ENCODE data around the gene KIZ.

The KIZ gene

DNA sequence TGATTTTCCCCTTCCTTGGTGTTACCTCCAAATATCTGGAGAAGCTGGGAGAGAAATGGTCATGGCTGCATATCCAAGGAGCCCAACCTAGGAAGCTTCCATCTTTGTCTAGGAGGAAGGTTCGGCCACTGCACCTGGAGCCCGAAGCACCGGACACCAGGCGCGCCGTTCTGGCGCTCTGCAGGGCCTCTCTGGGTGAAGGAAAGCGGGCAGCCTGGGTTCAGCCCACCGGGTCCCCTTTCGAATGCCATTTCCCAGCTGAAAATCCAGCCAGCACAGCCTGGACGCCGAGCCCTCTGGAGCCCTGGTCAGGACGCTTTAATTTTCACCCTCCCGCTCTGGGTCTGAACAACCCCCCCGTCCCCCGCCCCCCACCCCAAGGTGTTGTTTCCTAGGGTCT, 21.0 kb upstream of the KIZ start:
- no peak for DNase-seq (ENCODE audit: low read depth in 3 of 3)

DNA sequence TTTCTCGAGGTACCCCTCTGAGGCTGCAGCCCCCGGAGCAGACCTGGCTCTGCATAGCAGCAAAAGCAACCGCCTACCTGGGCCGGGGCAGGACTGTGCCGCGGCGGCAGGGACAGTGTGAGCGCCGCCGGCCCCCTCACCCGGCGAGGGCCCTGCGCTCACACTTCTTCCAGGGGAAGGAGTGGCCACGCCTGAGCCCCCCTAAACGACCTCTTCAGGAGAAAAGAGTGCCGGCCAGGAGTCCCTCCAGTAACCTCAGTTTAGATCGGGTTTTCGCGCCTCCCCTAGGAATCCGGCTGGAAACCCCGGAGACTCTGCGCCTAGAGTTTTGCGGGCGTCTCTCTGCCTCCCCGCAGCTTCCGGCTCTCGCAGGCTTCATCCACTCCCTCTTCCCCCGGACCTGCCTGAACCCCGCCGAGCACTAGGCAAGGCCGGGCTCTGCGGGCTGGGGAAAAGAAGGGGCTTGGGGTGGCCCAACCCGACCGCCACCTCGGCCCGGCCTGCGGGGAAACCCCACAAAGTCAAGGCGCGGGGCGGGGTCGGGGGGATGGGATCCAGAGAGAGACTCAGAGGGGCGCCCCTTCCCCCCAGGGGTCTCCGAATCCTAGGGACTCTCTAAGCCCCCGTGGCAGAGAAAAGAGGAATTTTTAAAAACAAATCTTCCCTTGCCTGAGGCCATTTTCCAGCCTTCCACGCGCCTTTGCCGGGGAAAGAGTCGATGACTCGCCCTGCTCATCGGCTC, 20.3 kb upstream of the KIZ start:
- no peak for DNase-seq (ENCODE audit: low read depth in 3 of 3)

GRCh38 chr20:21106171-21107017, 19.5 kb upstream of the KIZ start, which contains the start of gene LINC00237:
TSS of gene LINC00237 (minus strand) at chr20:21106358.
- DNase-seq (ENCODE audit: low read depth in 3 of 3): no peak

DNA sequence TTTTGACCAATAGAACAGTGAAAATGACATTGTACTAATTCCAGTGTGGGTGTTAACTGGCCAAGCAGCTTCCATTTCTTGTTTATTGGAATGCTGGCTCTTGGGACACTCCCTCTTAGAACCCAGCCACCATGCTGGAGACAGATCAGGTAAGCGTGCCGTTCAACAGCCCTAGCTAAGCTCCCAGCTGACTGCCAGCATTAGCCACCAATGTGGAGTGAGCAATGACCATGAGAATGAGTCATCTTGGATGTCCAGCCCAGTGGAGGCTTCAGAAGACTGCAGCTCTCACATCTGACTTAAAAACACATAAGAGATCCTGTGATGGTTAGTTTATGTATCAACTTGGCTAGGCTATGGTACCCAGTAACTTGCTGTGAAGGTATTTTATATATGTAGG, 16.7 kb upstream of the KIZ start:
- DNase-seq (ENCODE audit: low read depth in 3 of 3): no peak

- no peak for DNase-seq (ENCODE audit: low read depth in 3 of 3)
Observed at GRCh38 chr20:21110811-21111210, 15.1 kb upstream of the KIZ start.

DNA sequence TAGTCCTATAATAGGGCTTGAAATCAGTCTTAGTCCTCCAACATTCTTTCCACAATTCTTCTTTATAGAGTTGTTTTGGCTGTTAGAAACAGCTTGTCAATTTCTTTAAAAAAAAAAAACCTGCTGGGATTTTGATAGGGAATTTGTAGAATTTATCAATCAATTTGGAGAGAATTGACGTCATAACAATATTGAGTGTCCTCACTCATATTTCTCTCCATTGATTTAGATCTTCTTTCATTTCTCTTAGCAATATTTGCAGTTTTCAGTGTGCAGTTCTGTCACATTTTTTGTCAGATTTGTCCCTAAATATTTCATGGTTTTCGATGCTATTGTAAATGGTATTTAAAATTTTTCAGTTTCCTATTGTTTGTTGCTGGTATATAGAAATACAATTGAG, 14.5 kb upstream of the KIZ start:
- DNase-seq (ENCODE audit: low read depth in 3 of 3): no peak

- DNase-seq (ENCODE audit: low read depth in 3 of 3): no peak
Observed at GRCh38 chr20:21113697-21114096, 12.2 kb upstream of the KIZ start.

DNA sequence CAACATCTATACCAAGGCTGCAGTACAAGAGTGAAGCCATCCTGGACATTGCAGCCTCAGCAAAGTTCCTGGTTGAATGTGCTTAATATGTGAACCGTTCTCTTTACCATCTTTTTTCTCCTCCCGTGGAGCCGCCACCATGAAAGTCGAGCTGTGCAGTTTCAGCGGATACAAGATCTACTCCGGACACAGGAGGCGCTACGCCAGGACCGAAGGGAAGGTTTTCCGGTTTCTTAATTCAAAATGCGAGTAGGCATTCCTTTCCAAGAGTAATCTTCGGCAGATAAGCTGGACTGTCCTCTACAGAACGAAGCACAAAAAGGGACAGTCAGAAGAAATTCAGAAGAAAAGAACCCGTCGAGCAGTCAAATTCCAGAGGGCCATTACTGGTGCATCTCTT, 11.3 kb upstream of the KIZ start:
- no peak for DNase-seq (ENCODE audit: low read depth in 3 of 3)

DNA sequence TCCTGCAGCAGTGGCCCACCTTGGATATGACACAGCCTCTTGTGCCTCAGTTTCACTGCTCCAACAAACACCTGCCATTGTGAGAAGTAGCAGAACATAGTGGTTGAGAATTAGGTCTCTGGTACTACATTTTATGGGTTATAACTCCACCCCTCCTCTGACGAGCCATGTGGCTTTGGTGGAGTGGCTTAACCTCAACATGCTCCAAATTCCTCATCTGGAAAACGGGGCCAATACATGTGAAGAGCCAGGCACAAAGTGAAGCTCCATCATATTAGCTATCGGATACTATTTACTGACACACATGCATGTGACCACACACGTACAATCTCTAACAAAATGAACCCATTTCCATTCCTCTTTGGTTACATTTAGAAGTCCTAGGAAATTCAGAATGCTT, 8.4 kb upstream of the KIZ start:
- no peak for DNase-seq (ENCODE audit: low read depth in 3 of 3)

DNA sequence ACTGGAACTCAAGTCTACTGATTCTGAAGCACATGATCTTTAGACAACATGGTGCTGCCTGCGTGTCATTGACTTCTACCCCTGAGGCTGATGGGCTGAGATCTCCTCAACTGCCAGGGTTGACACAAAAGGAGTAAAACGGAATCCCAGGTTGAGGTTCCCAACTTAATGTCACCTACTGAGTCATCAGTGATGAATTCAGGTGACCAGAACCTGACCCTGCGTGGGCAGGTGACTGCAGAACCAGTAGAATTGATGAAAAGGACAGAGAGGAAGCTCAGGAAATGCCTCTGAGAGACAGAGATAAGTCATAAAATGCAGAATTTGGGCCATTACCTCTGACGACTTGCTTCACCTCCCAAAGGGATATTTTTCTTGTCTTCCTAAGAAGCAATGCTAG, 7.7 kb upstream of the KIZ start:
- no peak for DNase-seq (ENCODE audit: low read depth in 3 of 3)

- no peak for DNase-seq (ENCODE audit: low read depth in 3 of 3)
Observed at GRCh38 chr20:21118782-21119181, 7.1 kb upstream of the KIZ start.

- DNase-seq (ENCODE audit: low read depth in 3 of 3): no peak
Observed at GRCh38 chr20:21124190-21124589, 1.7 kb upstream of the KIZ start.

GRCh38 chr20:21125072-21125848, 622 bp upstream of the KIZ start:
- DNase-seq (ENCODE audit: low read depth in 3 of 3): no peak

GRCh38 chr20:21126581-21126870, 644 bp downstream of the KIZ start:
- no peak for DNase-seq (ENCODE audit: low read depth in 3 of 3)

GRCh38 chr20:21127201-21127981, 1.5 kb downstream of the KIZ start:
- no peak for DNase-seq (ENCODE audit: low read depth in 3 of 3)

GRCh38 chr20:21129861-21130260, 4.0 kb downstream of the KIZ start:
- DNase-seq (ENCODE audit: low read depth in 3 of 3): no peak

DNA sequence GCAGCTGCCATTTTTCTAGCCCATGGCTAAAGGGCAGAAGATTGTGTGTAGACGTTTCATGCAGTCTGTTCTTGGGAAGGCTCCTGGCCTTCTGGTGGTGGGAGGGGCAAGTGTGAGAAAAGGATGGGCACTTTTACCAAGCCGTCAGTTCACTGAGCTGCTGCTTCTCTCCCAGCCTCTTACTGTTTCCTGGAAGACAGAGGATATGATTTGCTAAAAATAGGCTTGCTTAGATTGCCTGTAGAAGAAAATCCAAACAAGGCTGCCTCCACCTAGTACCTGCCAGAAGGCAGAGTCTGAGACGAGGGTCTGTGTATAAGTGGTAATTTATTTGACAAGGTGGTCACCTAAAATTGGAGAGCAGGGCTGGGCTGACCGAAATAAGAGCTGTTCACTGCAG, 7.5 kb downstream of the KIZ start:
- no peak for DNase-seq (ENCODE audit: low read depth in 3 of 3)

GRCh38 chr20:21133917-21134622, 8.2 kb downstream of the KIZ start:
- no peak for DNase-seq (ENCODE audit: low read depth in 3 of 3)

- DNase-seq (ENCODE audit: low read depth in 3 of 3): no peak
Observed at GRCh38 chr20:21134883-21135493, 9.1 kb downstream of the KIZ start.

GRCh38 chr20:21136015-21136732, 10.3 kb downstream of the KIZ start:
- no peak for DNase-seq (ENCODE audit: low read depth in 3 of 3)

Measured in stimulated activated CD4-positive, alpha-beta T cell treated with anti-CD3 and anti-CD28 coated beads, TNF-alpha, amount 100 ng/mL, for 48 hours (primary cell).